ENCODE data around the gene NEDD4.
"Not testable (repeated sequence)": the region's sequence is repeated elsewhere in the genome, so short reads cannot be mapped to it uniquely, and the experiment has no call there.

NEDD4 gene

DNA sequence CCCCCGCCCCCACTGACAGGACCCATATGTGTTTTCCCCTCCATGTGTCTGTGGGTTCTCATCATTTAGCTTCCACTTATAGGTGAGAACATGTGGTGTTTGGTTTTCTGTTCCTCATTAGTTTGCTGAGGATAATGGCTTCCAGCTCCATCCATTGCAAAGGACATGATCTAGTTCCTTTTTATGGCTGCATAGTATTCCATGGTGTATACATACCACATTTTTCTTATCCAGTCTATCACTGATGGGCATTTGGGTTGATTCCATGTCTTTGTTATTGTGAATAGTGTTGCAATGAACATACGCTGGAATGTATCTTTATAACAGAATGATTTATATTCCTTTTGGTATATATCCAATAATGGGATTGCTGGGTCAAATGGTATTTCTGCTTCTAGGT, 171.7 kb downstream of the NEDD4 start:
- H3K4me3 ChIP-seq (ENCODE audit: low read depth in 1 of 2, low read length in 2 of 2); H3K36me3 ChIP-seq (ENCODE audit: control insufficient read depth in 1 of 2, insufficient read depth in 2 of 2, low read length in 2 of 2); H3K9me3 ChIP-seq (ENCODE audit: control insufficient read depth in 1 of 2, low read length in 2 of 2); H3K27me3 ChIP-seq (ENCODE audit: control insufficient read depth in 1 of 2, insufficient read depth in 2 of 2, low read length in 2 of 2); H3K4me1 ChIP-seq (ENCODE audit: control insufficient read depth in 1 of 2, insufficient read depth in 2 of 2, low read length in 2 of 2); H3K9ac ChIP-seq (ENCODE audit: low read depth in 1 of 2, low read length in 2 of 2); H3K27ac ChIP-seq (ENCODE audit: low read depth, low read length): not testable (repeated sequence)

DNA sequence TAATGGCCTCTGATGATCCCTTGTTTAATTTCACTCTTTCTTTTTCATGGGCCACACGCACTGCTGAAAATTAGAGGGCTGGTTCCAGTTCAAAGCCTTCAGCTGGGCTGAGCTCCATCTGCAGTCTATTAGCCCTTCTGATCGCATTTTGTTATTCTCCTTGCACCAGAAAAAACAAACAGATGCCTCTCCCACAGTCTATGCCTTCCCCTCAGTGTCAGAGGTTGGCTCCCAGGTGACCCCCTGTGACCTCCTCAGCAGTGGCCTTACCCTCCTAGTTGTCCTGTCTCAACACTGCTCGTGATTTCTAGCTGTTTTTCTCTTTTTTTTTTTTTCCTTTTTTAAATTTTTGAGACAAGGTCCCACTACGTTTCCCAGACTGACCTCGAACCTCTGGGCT, 173.4 kb downstream of the NEDD4 start:
- Histone ChIP-seq H3K4me3 (ENCODE audit: low read depth in 1 of 2, low read length in 2 of 2) (no peak overlapping the region), H3K36me3 (ENCODE audit: control insufficient read depth in 1 of 2, insufficient read depth in 2 of 2, low read length in 2 of 2) (no peaks in the 10 kb centered on the region), H3K9me3 (ENCODE audit: control insufficient read depth in 1 of 2, low read length in 2 of 2) (no peaks in the 10 kb centered on the region), H3K27ac (ENCODE audit: low read depth, low read length) (no peak overlapping the region), H3K4me1 (ENCODE audit: control insufficient read depth in 1 of 2, insufficient read depth in 2 of 2, low read length in 2 of 2) (no peaks in the 10 kb centered on the region), H3K9ac (ENCODE audit: low read depth in 1 of 2, low read length in 2 of 2) (no peak overlapping the region), H3K27me3 (ENCODE audit: control insufficient read depth in 1 of 2, insufficient read depth in 2 of 2, low read length in 2 of 2) (no peaks in the 10 kb centered on the region)

DNA sequence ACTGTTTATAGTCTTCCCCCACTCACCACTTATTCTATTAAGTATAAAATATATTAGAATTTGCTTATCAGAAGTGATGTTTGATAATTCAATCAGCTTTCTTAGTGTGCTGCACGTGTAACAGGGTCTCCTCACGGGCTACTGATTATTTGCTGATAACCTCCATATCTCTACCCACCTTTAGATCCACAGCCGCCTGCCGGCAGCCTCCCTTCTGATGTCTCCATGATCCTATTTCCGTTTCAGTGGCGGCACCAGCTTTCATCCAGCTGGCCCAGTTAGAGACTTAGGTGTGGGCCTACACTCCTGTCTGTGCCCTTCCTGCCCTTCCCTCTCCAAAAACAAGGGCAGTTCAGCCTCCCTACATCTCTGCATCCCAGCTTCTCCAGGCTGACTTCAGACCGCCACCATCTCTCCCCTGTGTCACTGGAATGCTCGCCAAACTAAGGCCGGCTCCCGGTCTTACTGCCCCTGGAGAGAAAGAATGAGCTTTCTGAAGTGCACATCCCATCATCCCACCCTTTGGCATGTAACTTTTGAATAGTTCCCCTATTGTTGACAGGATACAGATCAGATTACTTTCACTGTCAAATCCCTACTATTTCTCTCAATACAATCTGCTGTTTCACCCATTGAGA, 173.9 kb downstream of the NEDD4 start:
- Histone ChIP-seq H3K9me3 (ENCODE audit: control insufficient read depth in 1 of 2, low read length in 2 of 2) (no peaks in the 10 kb centered on the region), H3K27me3 (ENCODE audit: control insufficient read depth in 1 of 2, insufficient read depth in 2 of 2, low read length in 2 of 2) (no peaks in the 10 kb centered on the region), H3K36me3 (ENCODE audit: control insufficient read depth in 1 of 2, insufficient read depth in 2 of 2, low read length in 2 of 2) (no peaks in the 10 kb centered on the region), H3K4me3 (ENCODE audit: low read depth in 1 of 2, low read length in 2 of 2) (no peak overlapping the region), H3K27ac (ENCODE audit: low read depth, low read length) (no peak overlapping the region), H3K4me1 (ENCODE audit: control insufficient read depth in 1 of 2, insufficient read depth in 2 of 2, low read length in 2 of 2) (no peaks in the 10 kb centered on the region), H3K9ac (ENCODE audit: low read depth in 1 of 2, low read length in 2 of 2) (no peak overlapping the region)

DNA sequence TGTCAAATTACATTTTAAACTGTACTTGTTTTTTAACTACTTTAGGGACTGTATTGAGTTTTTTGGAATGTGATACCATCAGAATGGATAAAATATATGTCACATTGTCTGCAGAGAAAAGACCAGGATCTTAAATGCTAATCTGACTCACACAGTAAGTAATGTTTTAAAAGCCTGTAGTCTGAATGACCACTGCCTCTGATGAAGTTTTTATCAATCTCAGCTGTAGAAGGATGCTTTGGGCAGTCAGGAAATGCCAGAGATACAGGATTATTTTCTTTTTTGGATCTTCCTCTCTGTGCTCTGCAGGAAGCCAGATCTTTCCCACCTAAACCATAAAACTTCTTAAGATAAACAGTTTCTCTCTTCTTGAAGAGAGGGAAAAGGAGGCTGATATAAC, 177.4 kb downstream of the NEDD4 start:
- no peak overlapping the region for H3K9ac ChIP-seq (ENCODE audit: low read depth in 1 of 2, low read length in 2 of 2)
- H3K36me3 ChIP-seq (ENCODE audit: control insufficient read depth in 1 of 2, insufficient read depth in 2 of 2, low read length in 2 of 2): no peaks in the 10 kb centered on the region
- no peaks in the 10 kb centered on the region for H3K27me3 ChIP-seq (ENCODE audit: control insufficient read depth in 1 of 2, insufficient read depth in 2 of 2, low read length in 2 of 2)
- H3K4me1 ChIP-seq (ENCODE audit: control insufficient read depth in 1 of 2, insufficient read depth in 2 of 2, low read length in 2 of 2): no peaks in the 10 kb centered on the region
- no peaks in the 10 kb centered on the region for H3K9me3 ChIP-seq (ENCODE audit: control insufficient read depth in 1 of 2, low read length in 2 of 2)
- H3K4me3 ChIP-seq (ENCODE audit: low read depth in 1 of 2, low read length in 2 of 2): no peak overlapping the region
- H3K27ac ChIP-seq (ENCODE audit: low read depth, low read length): no peak overlapping the region

DNA sequence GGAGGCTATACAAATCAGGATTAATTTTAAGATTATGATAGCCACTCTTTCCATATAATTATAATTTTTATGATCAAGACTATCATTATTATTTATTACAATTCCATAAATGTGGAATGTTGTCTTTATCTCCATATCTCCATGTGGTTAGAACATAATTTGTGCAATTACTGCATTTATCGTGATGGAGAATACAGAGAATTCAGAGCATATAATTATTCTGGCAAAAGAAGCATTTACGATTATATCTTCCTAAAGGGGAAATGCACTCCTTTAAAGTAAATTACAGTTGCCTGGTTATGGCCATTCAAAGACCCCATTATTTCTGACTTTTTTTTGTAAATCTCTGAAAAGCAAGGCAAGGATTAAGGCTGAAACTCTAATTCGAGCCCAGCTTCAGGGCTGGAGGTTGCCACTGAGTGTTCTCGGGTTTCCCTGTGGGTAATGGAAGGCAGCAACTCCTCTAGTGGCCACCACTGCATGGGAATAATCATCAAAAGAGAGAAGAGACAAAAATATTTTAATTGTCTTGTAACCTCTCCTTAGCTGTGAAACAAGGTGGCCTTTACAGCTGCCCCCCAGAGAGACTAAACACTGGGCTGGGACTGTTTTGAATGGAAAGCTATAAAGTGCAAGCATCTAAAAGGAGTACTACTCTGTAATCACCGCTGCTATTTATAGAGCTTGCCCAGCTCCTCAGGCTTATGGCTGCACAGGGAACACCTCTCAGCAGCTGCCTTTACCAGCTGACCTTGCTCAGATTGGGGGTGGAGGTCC, 190.6 kb downstream of the NEDD4 start:
- no peaks in the 10 kb centered on the region for H3K36me3 ChIP-seq (ENCODE audit: control insufficient read depth in 1 of 2, insufficient read depth in 2 of 2, low read length in 2 of 2)
- no peaks in the 10 kb centered on the region for H3K4me1 ChIP-seq (ENCODE audit: control insufficient read depth in 1 of 2, insufficient read depth in 2 of 2, low read length in 2 of 2)
- no peak overlapping the region for H3K27ac ChIP-seq (ENCODE audit: low read depth, low read length)
- no peaks in the 10 kb centered on the region for H3K27me3 ChIP-seq (ENCODE audit: control insufficient read depth in 1 of 2, insufficient read depth in 2 of 2, low read length in 2 of 2)
- H3K4me3 ChIP-seq (ENCODE audit: low read depth in 1 of 2, low read length in 2 of 2): no peak overlapping the region
- no peaks in the 10 kb centered on the region for H3K9me3 ChIP-seq (ENCODE audit: control insufficient read depth in 1 of 2, low read length in 2 of 2)
- H3K9ac ChIP-seq (ENCODE audit: low read depth in 1 of 2, low read length in 2 of 2): no peak overlapping the region

DNA sequence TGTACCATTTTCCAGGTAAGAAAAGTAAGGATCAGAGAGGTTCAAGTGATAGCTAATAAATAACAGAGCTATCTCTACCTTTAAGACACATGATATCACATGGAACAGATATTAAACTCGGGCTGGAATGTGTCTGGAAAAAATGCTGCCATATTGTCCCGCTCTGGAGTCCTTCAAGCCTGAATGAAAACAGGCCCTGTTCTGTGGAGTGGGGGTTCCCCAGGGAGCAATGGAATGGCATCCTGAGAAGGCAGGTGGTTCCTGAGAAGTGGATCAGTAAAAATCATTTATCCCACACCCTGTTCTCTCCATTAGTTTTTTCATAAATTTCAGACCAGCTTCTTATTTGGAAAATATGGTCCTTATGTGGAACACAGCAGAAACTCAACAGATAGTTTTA, 193.2 kb downstream of the NEDD4 start:
- Histone ChIP-seq H3K27ac (ENCODE audit: low read depth, low read length) (no peak overlapping the region), H3K36me3 (ENCODE audit: control insufficient read depth in 1 of 2, insufficient read depth in 2 of 2, low read length in 2 of 2) (no peaks in the 10 kb centered on the region), H3K27me3 (ENCODE audit: control insufficient read depth in 1 of 2, insufficient read depth in 2 of 2, low read length in 2 of 2) (no peaks in the 10 kb centered on the region), H3K4me3 (ENCODE audit: low read depth in 1 of 2, low read length in 2 of 2) (no peak overlapping the region), H3K9ac (ENCODE audit: low read depth in 1 of 2, low read length in 2 of 2) (no peak overlapping the region), H3K4me1 (ENCODE audit: control insufficient read depth in 1 of 2, insufficient read depth in 2 of 2, low read length in 2 of 2) (no peaks in the 10 kb centered on the region), H3K9me3 (ENCODE audit: control insufficient read depth in 1 of 2, low read length in 2 of 2) (no peaks in the 10 kb centered on the region)

DNA sequence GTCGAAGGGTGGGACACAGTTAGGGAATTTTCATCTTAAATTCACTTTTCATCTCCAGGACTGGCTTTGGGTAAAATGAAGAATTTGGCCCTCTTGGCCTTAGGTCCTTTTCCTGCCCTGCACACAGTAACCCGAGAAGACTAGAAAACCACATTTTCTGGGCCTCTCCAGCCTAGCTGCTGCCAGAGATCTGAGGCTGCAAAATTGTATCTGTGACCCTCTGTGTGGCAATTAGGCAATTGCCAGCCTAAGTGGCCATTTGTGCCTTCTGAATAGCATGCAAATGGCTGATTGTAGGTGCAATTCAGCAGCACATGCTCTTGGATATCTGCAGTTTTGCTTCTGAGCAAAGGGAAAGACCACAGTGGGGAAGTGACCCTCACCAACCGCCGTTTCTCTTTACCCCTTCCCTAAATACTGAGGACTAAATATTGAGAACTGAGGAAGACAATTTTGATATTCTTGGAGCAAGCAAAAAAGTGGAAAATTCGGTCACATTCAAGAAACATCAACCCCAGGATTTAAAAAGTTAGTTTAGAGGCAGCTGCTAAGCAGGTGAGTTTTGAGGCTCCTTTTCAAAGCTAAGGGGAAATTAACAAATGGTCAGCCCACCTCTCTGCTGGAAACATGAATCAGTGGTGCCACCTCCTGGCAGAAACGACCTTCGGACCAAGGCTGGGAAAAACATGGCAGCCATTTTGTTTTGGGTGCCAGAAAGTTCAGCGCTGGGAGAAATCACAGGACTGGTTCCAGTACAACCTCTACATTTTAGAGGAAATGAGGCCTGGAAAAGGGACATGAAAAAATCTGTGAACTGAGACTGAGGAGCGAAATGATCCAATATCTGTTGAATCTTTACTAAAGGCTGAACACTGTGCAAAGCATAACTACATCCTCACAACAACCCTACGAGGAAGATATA, 193.9 kb downstream of the NEDD4 start:
- H3K9ac ChIP-seq (ENCODE audit: low read depth in 1 of 2, low read length in 2 of 2): no peak overlapping the region
- H3K4me3 ChIP-seq (ENCODE audit: low read depth in 1 of 2, low read length in 2 of 2): no peak overlapping the region
- H3K4me1 ChIP-seq (ENCODE audit: control insufficient read depth in 1 of 2, insufficient read depth in 2 of 2, low read length in 2 of 2): no peaks in the 10 kb centered on the region
- no peaks in the 10 kb centered on the region for H3K27me3 ChIP-seq (ENCODE audit: control insufficient read depth in 1 of 2, insufficient read depth in 2 of 2, low read length in 2 of 2)
- no peaks in the 10 kb centered on the region for H3K9me3 ChIP-seq (ENCODE audit: control insufficient read depth in 1 of 2, low read length in 2 of 2)
- no peaks in the 10 kb centered on the region for H3K36me3 ChIP-seq (ENCODE audit: control insufficient read depth in 1 of 2, insufficient read depth in 2 of 2, low read length in 2 of 2)
- H3K27ac ChIP-seq (ENCODE audit: low read depth, low read length): no peak overlapping the region

DNA sequence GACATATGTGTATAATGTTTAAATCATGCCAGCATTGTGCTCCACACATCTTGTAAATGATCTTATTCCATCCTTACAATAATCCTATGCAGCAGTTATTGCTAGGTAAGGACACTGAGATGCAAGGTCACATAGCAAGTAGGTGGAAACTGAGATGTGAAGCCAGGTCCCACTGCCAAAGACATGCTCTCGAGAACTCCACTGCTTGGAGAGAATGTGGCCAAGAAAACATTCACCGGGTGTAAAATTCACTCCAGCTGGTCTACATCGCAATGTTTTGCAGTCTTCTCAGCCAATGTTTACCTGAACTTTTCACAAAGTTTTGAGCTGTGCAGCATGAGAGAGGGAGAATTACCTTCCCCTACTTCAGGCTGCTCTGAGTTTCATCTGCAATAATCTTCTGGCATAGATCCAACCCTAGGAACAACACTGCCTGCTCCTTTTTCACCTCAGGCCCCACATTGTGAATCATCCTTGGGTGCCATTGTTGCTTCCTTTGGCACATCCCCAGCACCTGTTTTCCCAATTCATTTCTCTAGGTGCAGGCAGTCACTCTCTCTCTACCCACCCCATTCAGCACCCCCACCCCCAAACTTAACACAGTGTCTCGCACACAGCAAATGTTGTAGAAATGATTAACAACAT, 197.0 kb downstream of the NEDD4 start:
- H3K4me1 ChIP-seq (ENCODE audit: control insufficient read depth in 1 of 2, insufficient read depth in 2 of 2, low read length in 2 of 2): no peaks in the 10 kb centered on the region
- H3K4me3 ChIP-seq (ENCODE audit: low read depth in 1 of 2, low read length in 2 of 2): no peak overlapping the region

DNA sequence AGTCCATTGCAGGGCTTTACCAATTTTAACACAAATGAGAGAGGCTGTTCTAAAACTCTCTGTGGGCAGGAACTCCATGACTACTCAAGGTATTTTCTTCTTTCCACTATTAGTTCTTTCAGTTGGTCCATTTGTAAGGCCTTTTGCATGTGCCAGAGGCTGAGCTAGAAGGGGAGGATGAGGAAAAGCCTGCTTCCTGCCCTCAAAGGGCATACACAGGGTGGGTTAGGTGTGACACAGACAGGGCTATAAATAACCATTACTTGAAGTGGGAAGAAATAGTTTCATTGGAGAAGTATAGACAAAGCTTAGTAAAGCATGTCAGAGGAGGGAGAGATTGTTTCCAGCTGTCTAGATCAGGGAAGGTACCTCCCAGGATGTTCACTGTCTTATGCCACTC, 198.4 kb downstream of the NEDD4 start:
- no peak overlapping the region for H3K4me3 ChIP-seq (ENCODE audit: low read depth in 1 of 2, low read length in 2 of 2)
- no peak overlapping the region for H3K27ac ChIP-seq (ENCODE audit: low read depth, low read length)
- no peaks in the 10 kb centered on the region for H3K9me3 ChIP-seq (ENCODE audit: control insufficient read depth in 1 of 2, low read length in 2 of 2)
- no peaks in the 10 kb centered on the region for H3K27me3 ChIP-seq (ENCODE audit: control insufficient read depth in 1 of 2, insufficient read depth in 2 of 2, low read length in 2 of 2)
- no peak overlapping the region for H3K9ac ChIP-seq (ENCODE audit: low read depth in 1 of 2, low read length in 2 of 2)
- no peaks in the 10 kb centered on the region for H3K36me3 ChIP-seq (ENCODE audit: control insufficient read depth in 1 of 2, insufficient read depth in 2 of 2, low read length in 2 of 2)
- no peaks in the 10 kb centered on the region for H3K4me1 ChIP-seq (ENCODE audit: control insufficient read depth in 1 of 2, insufficient read depth in 2 of 2, low read length in 2 of 2)

More for the DNA sequence above, 197.0 kb downstream of the NEDD4 start:
- Histone ChIP-seq H3K36me3 (ENCODE audit: control insufficient read depth in 1 of 2, insufficient read depth in 2 of 2, low read length in 2 of 2) (no peaks in the 10 kb centered on the region), H3K27ac (ENCODE audit: low read depth, low read length) (no peak overlapping the region), H3K27me3 (ENCODE audit: control insufficient read depth in 1 of 2, insufficient read depth in 2 of 2, low read length in 2 of 2) (no peaks in the 10 kb centered on the region), H3K9me3 (ENCODE audit: control insufficient read depth in 1 of 2, low read length in 2 of 2) (no peaks in the 10 kb centered on the region), H3K9ac (ENCODE audit: low read depth in 1 of 2, low read length in 2 of 2) (no peak overlapping the region)
